Inflammatory macrophage treated with lipopolysaccharide for 1 hour (primary cell): ENCODE measurements around the gene HUS1.
"Not testable (repeated sequence)": the region's sequence is repeated elsewhere in the genome, so short reads cannot be mapped to it uniquely, and the experiment has no call there.

Experiments used
- DNase-seq, 2 donors: peaks; one replicate each; pipeline ENCODE4 v3.0.0-alpha.2; 2020 to 2022

HUS1 gene

GRCh38 chr7:47916514-47916913 lies 62.9 kb downstream of the HUS1 start:
- DNase-seq: not testable (repeated sequence)

GRCh38 chr7:47915616-47915976 lies 63.8 kb downstream of the HUS1 start:
- no peak for DNase-seq

- no peak for DNase-seq
Observed at GRCh38 chr7:47914717-47915615, 64.4 kb downstream of the HUS1 start.
